Brain microvascular endothelial cell (primary cell): Measurements from ENCODE around the gene NCAM1.

Experiments
- DNase-seq: peaks from one replicate; pipeline ENCODE4 v3.0.0-alpha.2; 2020
- H3K27ac ChIP-seq: fragments of 250-450 bp; sonication (Bioruptor Pico); 2 replicates; pipeline ENCODE4 v1.5.1; 2020; ENCODE audit warnings: mild to moderate bottlenecking, moderate library complexity
- H3K27me3 ChIP-seq: fragments of 250-450 bp; sonication (Bioruptor Pico); replicated peaks from 2 replicates; pipeline ENCODE4 v1.5.1; 2020; ENCODE audit warnings: mild to moderate bottlenecking
- H3K36me3 ChIP-seq: fragments of 250-450 bp; sonication (Bioruptor Pico); replicated peaks from 2 replicates; pipeline ENCODE4 v1.5.1; 2020; ENCODE audit warnings: mild to moderate bottlenecking
- H3K4me3 ChIP-seq: 2 replicates; pipeline ENCODE4 v1.5.1; 2011; ENCODE audit warnings: low read depth, mild to moderate bottlenecking, control low read depth, low read length, moderate library complexity
- CTCF ChIP-seq: IDR thresholded peaks from 2 replicates; pipeline ENCODE4 v1.5.1; 2011; ENCODE audit warnings: low read depth, mild to moderate bottlenecking, moderate library complexity, low read length, control low read depth, inconsistent platforms; ENCODE audit errors: missing control alignments
- in situ Hi-C: cut with HindIII; loops from 2 replicates; pipeline ENCODE4 v1.10.0; 2017; ENCODE audit warnings: low sequenced_read_pairs, low pct_ligation_motif_present

Gene NCAM1

GRCh38 chr11:113087706-113088105 lies 126.5 kb downstream of the NCAM1 start:
- DNase-seq: no peak
- in situ Hi-C loops: no loop called here
- Histone ChIP-seq H3K27me3 (no peaks in the 10 kb centered on the region), H3K4me3 (no peak overlapping the region), H3K36me3 (no peaks in the 10 kb centered on the region), H3K27ac (no peak overlapping the region)
- no peak for TF ChIP-seq CTCF

- Histone ChIP-seq H3K27ac (no peak overlapping the region), H3K27me3 (no peaks in the 10 kb centered on the region), H3K4me3 (no peak overlapping the region), H3K36me3 (no peaks in the 10 kb centered on the region)
- DNase-seq: no peak
- in situ Hi-C loops: no loop called here
- TF ChIP-seq CTCF: no peak
Measured at GRCh38 chr11:113090716-113091480, 129.7 kb downstream of the NCAM1 start.

DNA sequence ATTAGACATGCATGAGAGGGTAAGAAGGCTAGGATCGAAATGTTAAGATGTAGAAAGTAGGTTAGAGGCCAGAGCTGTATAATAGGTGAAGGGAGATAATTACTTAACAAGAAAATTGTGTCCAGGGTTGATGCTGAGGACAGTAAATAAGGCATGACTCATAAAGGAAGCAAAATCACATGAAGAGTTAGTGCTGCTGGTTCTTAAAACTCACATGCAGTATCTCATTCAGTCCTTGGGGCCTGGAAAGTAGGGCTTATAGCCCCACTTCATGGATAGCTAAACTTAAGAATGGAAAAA lies 130.2 kb downstream of the NCAM1 start:
- no peak overlapping the region for H3K27ac ChIP-seq
- no peak overlapping the region for H3K4me3 ChIP-seq
- no peak for DNase-seq
- TF ChIP-seq CTCF: no peak
- H3K27me3 ChIP-seq: no peaks in the 10 kb centered on the region
- in situ Hi-C loops: no loop called here
- no peaks in the 10 kb centered on the region for H3K36me3 ChIP-seq

- H3K4me3 ChIP-seq: no peak overlapping the region
- H3K27me3 ChIP-seq: no peaks in the 10 kb centered on the region
- in situ Hi-C loops: no loop called here
- no peaks in the 10 kb centered on the region for H3K36me3 ChIP-seq
- no peak for TF ChIP-seq CTCF
- no peak overlapping the region for H3K27ac ChIP-seq
- DNase-seq: no peak
Measured at GRCh38 chr11:113096648-113097047, 135.4 kb downstream of the NCAM1 start.

DNA sequence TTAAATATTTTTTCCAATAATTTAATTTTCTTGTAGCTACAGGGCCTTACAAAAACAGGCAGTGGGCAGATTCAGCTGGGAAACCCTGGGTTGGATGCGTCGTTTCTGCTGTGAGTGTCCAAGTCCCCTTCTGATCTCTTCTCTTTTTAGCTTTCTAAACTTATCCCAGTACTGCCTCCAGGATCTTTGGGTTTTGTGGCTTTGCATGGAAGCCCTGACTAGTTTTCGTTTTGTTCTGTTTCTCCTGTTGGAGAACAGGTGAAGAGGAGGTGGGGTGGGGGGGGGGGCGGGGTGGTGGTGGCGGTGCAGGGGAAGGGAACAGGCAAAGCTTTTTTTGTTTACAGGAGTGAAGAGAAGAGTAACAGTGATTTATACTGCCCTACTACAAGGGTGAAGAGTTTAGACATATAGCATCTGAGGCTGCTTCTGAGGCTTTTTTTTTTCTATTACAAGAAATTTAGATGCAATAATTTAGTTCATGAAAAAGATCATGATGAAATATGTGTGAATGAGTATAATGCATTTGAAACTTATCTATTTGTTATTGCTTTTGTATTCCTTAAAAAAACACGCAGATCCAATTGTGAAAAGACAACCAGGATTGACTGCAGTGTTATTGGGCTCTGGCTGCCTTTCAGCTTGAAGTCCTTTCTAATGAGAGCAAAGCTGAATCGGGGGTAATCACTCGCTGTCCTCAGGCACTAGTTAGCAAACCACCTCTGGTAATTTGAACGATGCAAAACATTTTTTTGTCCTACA lies 142.9 kb downstream of the NCAM1 start:
- TF ChIP-seq CTCF: no peak
- DNase-seq: no peak
- H3K27me3 ChIP-seq: no peaks in the 10 kb centered on the region
- in situ Hi-C loops: no loop called here
- no peak overlapping the region for H3K4me3 ChIP-seq
- no peak overlapping the region for H3K27ac ChIP-seq
- H3K36me3 ChIP-seq: no peaks in the 10 kb centered on the region

DNA sequence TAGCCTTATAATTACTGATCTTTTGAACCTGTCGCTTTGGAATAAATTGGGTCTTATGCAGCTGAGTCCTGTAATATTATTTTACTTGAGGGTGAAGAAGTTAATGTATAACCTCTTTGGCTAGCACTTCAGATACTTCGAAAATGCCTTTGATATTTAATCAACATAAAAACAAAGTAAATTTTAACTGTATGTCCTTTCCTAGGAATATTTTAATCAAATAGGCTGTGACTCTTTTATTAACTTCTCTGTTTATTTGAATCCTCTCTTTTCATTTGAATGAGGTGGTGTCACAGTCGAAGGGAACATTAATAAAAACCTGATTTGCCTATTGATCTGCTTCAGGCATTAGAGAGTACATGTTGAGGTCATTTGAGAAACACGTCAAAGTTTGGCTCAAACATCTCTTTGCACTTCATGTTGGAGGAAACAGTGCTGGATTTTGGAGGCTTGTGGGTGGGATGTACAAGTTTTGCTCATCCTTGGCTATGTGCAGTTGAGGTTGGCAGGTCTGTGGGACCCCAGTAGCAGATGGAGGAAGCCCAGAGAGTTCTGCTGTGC lies 143.6 kb downstream of the NCAM1 start:
- Histone ChIP-seq H3K36me3 (no peaks in the 10 kb centered on the region), H3K27ac (no peak overlapping the region), H3K27me3 (no peaks in the 10 kb centered on the region), H3K4me3 (no peak overlapping the region)
- no peak for TF ChIP-seq CTCF
- in situ Hi-C loops: no loop called here
- no peak for DNase-seq
